Amniotic stem cell (primary cell): ENCODE data around the gene OSBPL3.

Experiments
- DNase-seq: peaks from one replicate; lab custom pipeline; 2025; lab: John Stamatoyannopoulos, UW

OSBPL3 gene

GRCh38 chr7:24896031-24896501 is 83.9 kb downstream of the OSBPL3 start:
- no peak for DNase-seq

- no peak for DNase-seq
Measured at GRCh38 chr7:24894429-24895221, 85.4 kb downstream of the OSBPL3 start.

GRCh38 chr7:24891311-24891735 is 88.7 kb downstream of the OSBPL3 start:
- DNase-seq, result no peak

GRCh38 chr7:24889611-24890010 is 90.4 kb downstream of the OSBPL3 start:
- DNase-seq, result no peak

GRCh38 chr7:24888653-24889052 is 91.3 kb downstream of the OSBPL3 start:
- no peak for DNase-seq

GRCh38 chr7:24885716-24886115 is 94.3 kb downstream of the OSBPL3 start:
- DNase-seq, result no peak

- DNase-seq, result no peak
Measured at GRCh38 chr7:24885305-24885704, 94.7 kb downstream of the OSBPL3 start.

GRCh38 chr7:24884401-24884800 is 95.6 kb downstream of the OSBPL3 start:
- DNase-seq, result no peak

GRCh38 chr7:24883622-24884013 is 96.4 kb downstream of the OSBPL3 start:
- DNase-seq, result no peak

GRCh38 chr7:24882989-24883621 is 96.9 kb downstream of the OSBPL3 start:
- no peak for DNase-seq

GRCh38 chr7:24881623-24882022 is 98.4 kb downstream of the OSBPL3 start:
- no peak for DNase-seq

GRCh38 chr7:24880886-24881285 is 99.1 kb downstream of the OSBPL3 start:
- no peak for DNase-seq

GRCh38 chr7:24879291-24879690 is 100.7 kb downstream of the OSBPL3 start:
- no peak for DNase-seq

- no peak for DNase-seq
Measured at GRCh38 chr7:24877790-24878311, 102.1 kb downstream of the OSBPL3 start.

- no peak for DNase-seq
Measured at GRCh38 chr7:24874791-24875190, 105.2 kb downstream of the OSBPL3 start.

GRCh38 chr7:24873944-24874343 is 106.0 kb downstream of the OSBPL3 start:
- DNase-seq, result no peak

- no peak for DNase-seq
Measured at GRCh38 chr7:24871770-24872169, 108.2 kb downstream of the OSBPL3 start.

GRCh38 chr7:24870766-24871165 is 109.2 kb downstream of the OSBPL3 start:
- no peak for DNase-seq

GRCh38 chr7:24869572-24869971 is 110.4 kb downstream of the OSBPL3 start:
- DNase-seq, result no peak

- no peak for DNase-seq
Measured at GRCh38 chr7:24868741-24869140, 111.2 kb downstream of the OSBPL3 start.

- DNase-seq, result no peak
Measured at GRCh38 chr7:24866004-24866615, 113.9 kb downstream of the OSBPL3 start.

- DNase-seq, result no peak
Measured at GRCh38 chr7:24864214-24864817, 115.7 kb downstream of the OSBPL3 start.
